Raji (cell line): ENCODE measurements around the gene HAGH.

ENCODE experiments used
- POLR2A ChIP-seq: IDR thresholded peaks from 2 replicates; pipeline ENCODE4 v1.6.1; 2011; ENCODE audit warnings: low read depth, low read length, control low read depth; ENCODE audit not compliant: insufficient read depth

The HAGH gene

DNA sequence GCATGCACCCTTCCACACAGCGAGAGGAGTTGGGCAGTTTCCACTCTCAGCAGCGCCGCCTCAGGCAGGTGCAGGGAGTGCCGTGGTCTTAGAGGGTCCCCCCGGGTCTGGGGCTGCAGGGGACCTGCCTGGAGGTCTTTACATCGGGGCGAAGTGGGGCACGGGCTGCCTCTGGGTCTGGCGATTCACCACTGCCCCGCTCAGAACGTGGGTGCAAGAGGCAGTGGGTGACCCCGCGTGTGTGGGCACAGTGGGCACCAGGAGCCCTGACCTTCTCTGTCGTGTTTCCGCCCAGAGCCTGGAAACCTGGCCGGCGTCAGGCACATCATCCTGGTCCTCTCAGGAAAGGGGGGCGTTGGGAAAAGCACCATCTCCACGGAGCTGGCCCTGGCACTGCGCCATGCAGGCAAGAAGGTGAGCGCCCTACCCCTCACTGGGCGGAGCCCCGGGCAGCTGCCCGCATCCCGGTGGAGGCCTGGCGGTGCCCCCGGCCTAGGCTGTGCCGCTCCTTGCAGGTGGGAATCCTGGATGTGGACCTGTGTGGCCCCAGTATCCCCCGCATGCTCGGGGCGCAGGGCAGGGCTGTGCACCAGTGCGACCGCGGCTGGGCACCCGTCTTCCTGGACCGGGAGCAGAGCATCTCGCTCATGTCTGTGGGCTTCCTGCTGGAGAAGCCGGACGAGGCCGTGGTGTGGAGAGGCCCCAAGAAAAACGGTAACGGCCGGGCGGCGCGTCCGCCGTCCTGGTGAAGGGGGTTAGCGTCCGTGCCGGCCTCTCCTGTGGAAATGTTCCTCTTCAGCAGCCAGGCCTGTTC lies 40.2 kb downstream of the HAGH start:
- TF ChIP-seq POLR2A: no peak

GRCh38 chr16:1785846-1786170 lies 40.8 kb downstream of the HAGH start:
- TF ChIP-seq POLR2A: no peak

- no peak for TF ChIP-seq POLR2A
These were observed 41.4 kb downstream of the HAGH start for GRCh38 chr16:1784977-1785845.

GRCh38 chr16:1782408-1783264 lies 44.0 kb downstream of the HAGH start, which contains the start of the genes NUBP2 and SPSB3:
NUBP2 (plus strand) TSS chr16:1782960; CDS start chr16:1783021, 61 bp downstream.
SPSB3 (minus strand) TSS chr16:1782571; CDS start chr16:1781483, 1,088 bp downstream.
- peak; percentile 63 for TF ChIP-seq POLR2A

- no peak; the same call in 1 of the 2 replicates for TF ChIP-seq POLR2A
These were observed 44.7 kb downstream of the HAGH start for GRCh38 chr16:1781758-1782407.

DNA sequence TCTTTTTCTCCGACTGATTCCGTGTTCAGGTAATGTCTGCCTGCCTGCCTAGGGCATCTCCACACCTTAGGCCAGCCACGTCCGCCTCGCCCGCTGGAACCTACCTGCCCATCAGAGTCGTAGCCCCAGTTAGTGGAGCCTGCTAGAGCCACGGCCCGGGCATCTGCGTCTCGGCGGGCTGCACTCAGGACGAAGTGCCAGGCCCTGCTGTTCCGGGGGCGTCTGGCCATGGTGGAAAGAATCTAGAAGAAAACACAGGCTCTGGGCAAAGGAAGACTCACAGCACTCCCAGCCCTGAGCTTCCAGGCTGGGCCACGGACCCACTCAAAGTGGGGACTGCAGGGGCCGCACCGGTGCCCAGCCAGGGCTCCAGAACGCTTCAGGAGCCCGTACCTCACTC lies 45.4 kb downstream of the HAGH start:
- no peak for TF ChIP-seq POLR2A

- TF ChIP-seq POLR2A: no peak; the same call in 1 of the 2 replicates
These were observed 46.0 kb downstream of the HAGH start for GRCh38 chr16:1780677-1781072.

DNA sequence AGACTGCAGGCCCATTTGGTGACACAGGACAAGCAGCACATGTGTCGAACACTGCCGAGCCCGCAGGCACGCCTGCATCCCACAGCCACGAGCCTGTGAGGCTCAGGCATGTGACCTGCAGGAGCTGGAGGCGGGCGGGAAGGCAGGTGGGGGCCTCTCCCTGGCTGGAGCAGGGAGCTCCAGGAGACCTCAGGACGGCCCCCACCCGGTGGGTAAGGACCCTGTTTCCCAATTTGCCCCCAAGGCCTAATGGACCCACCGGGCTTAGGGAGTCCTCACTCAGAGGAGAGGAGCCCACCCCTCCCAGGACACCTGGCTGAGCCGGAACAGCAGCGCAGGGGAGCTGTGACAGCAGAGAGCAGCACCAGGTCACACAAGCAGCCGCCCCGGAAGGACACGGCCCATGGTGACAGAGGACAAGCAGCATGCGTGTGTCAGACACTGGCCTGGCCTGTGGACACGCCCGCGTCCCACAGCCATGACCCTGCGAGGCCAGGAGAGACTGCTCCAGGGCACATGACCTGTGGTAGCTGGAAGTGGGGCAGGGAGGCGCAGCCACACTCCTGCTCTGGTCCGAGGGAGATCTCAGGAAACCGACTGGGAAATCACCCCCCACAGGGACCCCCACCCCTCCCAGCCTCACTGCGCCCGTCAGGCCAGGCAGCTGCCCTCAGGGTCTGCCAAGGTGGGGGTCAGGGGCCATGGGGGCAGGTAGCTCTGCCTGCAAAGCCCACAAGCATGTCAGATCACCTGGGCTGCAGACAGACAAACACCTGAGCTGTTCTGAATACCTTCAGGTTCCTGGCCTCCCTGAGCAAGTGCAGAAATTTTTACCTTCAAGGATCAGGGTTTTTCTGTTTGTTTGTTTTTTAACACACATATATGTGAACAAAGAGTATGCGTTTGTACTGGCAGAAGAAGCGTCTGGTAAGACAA lies 46.6 kb downstream of the HAGH start:
- 0 out of 2 replicates have a peak, but pooled peaks have one; percentile 42 for TF ChIP-seq POLR2A

- peak; percentile 23; the same call in 1 of the 2 replicates for TF ChIP-seq POLR2A
These were observed 47.4 kb downstream of the HAGH start for GRCh38 chr16:1779234-1779701.

- TF ChIP-seq POLR2A: no peak; the same call in 1 of the 2 replicates
These were observed 48.1 kb downstream of the HAGH start for GRCh38 chr16:1778200-1779179.

GRCh38 chr16:1777375-1778199 lies 49.0 kb downstream of the HAGH start:
- TF ChIP-seq POLR2A: peak; percentile 34; the same call in 1 of the 2 replicates
